Measurements from ENCODE around the gene SPATA45. TPM values are rescaled to one million over a fixed set of nuclear protein-coding genes. Genes with fewer than 3 reads are reported as not detected.

Gene SPATA45
- total RNA-seq, 2 experiments from 2014 or later = not detected

DNA sequence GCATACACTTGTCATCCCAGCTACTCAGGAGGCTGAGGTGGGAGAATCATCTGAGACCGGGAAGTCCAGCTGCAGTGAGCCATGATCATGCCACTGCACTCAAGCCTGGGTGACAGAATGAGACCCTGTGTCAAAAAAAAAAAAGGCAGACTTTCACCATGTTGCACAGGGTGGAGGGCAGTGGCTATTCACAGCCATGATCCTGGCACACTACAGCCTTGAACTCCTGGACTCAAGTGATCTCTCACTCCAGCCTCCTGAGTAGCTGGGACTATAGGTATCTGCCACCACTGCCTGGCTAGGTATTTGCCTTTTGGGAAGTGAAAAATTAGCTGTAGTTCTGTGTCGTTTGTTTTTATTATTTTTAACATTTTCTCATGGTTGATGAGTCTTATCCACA is 19.1 kb downstream of the SPATA45 start:
- Mint-ChIP-seq H3K4me3 (no peak overlapping the region), H3K36me3 (ENCODE audit: low read depth) (peaks cover 11% of the 10 kb centered on the region), H3K4me1 (ENCODE audit: low read depth) (no peaks in the 10 kb centered on the region), H3K27ac (no peak overlapping the region), H3K9me3 (peaks cover 17% of the 10 kb centered on the region), H3K27me3 (peaks cover 5% of the 10 kb centered on the region)
- DNase-seq (no peak), ATAC-seq (no peak)
- intact Hi-C loops (cut with micrococcal nuclease) = no loop called here
- TF ChIP-seq, protein P1, sequence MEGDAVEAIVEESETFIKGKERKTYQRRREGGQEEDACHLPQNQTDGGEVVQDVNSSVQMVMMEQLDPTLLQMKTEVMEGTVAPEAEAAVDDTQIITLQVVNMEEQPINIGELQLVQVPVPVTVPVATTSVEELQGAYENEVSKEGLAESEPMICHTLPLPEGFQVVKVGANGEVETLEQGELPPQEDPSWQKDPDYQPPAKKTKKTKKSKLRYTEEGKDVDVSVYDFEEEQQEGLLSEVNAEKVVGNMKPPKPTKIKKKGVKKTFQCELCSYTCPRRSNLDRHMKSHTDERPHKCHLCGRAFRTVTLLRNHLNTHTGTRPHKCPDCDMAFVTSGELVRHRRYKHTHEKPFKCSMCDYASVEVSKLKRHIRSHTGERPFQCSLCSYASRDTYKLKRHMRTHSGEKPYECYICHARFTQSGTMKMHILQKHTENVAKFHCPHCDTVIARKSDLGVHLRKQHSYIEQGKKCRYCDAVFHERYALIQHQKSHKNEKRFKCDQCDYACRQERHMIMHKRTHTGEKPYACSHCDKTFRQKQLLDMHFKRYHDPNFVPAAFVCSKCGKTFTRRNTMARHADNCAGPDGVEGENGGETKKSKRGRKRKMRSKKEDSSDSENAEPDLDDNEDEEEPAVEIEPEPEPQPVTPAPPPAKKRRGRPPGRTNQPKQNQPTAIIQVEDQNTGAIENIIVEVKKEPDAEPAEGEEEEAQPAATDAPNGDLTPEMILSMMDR (IDR thresholded peaks at IDR 0.05) = no peak
- CTCF ChIA-PET = interaction anchor here (1.0 to 1.4 kb wide), 2 partner anchors 162 to 166 kb away, joined by 3 read pairs; no protein-coding TSS in a partner anchor
- POLR2A ChIA-PET = no interaction called here

DNA sequence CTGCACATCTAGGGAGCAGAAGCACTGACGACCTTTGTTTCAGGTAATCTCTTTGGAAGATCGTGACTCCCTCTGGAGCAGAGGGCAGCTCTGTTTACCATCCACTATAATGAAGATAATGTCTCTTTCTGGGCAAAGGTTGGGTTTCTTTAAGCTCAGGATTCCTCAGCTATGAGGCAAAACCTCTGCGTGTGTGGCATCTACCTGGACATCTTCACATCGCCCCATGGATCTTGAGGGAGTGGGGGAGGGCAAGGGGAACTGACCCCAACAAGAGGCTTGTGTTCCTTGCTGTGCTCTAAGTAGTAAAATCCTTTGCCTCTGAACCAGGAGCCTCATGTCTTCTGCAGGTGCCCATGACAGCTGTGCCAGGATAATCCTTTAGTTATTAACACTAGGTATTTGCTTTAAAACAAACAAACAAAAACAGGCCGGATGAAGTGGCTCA is 19.6 kb downstream of the SPATA45 start:
- Mint-ChIP-seq H3K36me3 (ENCODE audit: low read depth) (peaks cover 11% of the 10 kb centered on the region), H3K27me3 (peaks cover 5% of the 10 kb centered on the region), H3K4me3 (no peak overlapping the region), H3K9me3 (peaks cover 17% of the 10 kb centered on the region), H3K27ac (no peak overlapping the region), H3K4me1 (ENCODE audit: low read depth) (no peaks in the 10 kb centered on the region)
- DNase-seq (no peak), ATAC-seq (no peak)
- intact Hi-C loops (cut with micrococcal nuclease) = no loop called here
- TF ChIP-seq, protein P1 (IDR thresholded peaks at IDR 0.05) = no peak
- POLR2A ChIA-PET = no interaction called here
- CTCF ChIA-PET = interaction anchor here (1.0 to 1.4 kb wide), 3 partner anchors 13 to 167 kb away, joined by 3 to 5 read pairs (median 3); no protein-coding TSS in a partner anchor

DNA sequence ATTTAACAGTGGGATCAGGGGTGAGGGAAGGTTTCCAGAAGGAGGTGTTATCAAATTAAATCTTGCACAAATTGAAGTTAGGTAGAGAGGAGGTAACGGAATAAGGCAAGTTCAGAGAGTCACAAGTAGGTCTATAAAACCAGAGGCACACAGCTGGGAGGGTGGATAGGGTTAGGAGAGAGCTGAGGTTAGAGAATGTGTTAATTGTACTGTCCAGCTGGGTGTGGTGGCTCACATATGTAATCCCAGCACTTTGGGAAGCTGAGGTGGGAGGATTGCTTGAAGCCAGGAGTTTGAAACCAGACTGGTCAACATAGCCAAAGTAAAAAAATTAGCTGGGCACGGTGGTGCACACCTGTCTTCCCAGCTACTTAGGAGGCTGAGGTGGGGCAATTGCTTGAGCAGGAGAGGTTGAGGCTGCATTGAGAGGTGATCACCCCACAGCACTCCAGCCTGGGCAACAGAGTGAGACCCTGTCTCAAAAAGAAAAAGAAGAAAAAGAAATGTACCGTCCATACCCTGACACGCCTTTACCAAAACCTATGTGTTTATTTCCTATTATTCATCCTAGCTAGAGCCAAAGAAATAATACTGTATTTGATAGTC is 20.2 kb downstream of the SPATA45 start:
- Mint-ChIP-seq H3K27me3 (peaks cover 5% of the 10 kb centered on the region), H3K4me1 (ENCODE audit: low read depth) (no peaks in the 10 kb centered on the region), H3K4me3 (no peak overlapping the region), H3K27ac (no peak overlapping the region), H3K9me3 (peaks cover 17% of the 10 kb centered on the region), H3K36me3 (ENCODE audit: low read depth) (peaks cover 11% of the 10 kb centered on the region)
- ATAC-seq (no peak), DNase-seq (no peak)
- ChIA-PET CTCF (interaction anchor here (1.2 to 1.4 kb wide), 2 partner anchors 12 to 167 kb away, joined by 3 to 5 read pairs; no protein-coding TSS in a partner anchor), POLR2A (no interaction called here)
- intact Hi-C loops (cut with micrococcal nuclease) = no loop called here
- TF ChIP-seq, protein P1 (IDR thresholded peaks at IDR 0.05) = no peak

DNA sequence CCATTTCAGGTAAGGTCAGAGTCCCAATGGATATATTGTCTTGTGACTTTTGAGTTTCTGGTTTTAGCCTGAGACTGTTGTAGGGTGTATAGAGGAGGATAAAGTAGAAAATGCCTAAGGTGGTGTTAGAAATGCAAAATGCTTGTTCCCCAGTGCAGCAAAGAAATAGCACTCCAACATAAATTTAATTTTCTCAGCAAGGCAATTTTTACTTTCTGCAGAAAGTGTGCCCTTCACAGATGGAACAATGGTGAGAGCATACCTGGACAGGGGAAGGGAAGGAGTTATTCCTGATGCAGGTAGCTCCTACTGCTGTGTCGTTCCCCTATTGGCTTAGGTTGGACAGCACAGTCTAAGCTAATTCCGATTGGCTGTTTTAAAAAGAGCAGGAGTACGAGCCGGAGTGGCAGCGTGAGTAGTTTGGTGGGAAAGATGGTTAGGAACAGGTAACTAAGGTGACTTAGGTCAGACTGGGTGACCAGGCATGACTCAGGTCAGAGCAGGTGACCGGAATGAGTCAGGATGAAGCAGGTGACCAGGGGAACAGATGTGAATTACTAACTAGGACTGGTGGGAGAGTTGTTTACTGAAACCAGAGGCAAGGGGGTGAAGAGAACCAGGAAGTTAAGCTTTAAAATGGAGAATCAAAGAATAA is 21.5 kb downstream of the SPATA45 start:
- no peak overlapping the region for H3K4me3 Mint-ChIP-seq
- no peak overlapping the region for H3K27ac Mint-ChIP-seq
- no peak for ATAC-seq
- H3K4me1 Mint-ChIP-seq (ENCODE audit: low read depth) = no peaks in the 10 kb centered on the region
- H3K36me3 Mint-ChIP-seq (ENCODE audit: low read depth) = peaks cover 11% of the 10 kb centered on the region
- H3K9me3 Mint-ChIP-seq = peaks cover 17% of the 10 kb centered on the region
- CTCF ChIA-PET = interaction anchor here (1.1 kb wide), 1 partner anchor 169 kb away, joined by 3 read pairs; no protein-coding TSS in a partner anchor
- intact Hi-C loops (cut with micrococcal nuclease) = no loop called here
- TF ChIP-seq, protein P1 (IDR thresholded peaks at IDR 0.05) = no peak
- H3K27me3 Mint-ChIP-seq = peaks cover 2% of the 10 kb centered on the region
- POLR2A ChIA-PET = no interaction called here
- DNase-seq = no peak

DNA sequence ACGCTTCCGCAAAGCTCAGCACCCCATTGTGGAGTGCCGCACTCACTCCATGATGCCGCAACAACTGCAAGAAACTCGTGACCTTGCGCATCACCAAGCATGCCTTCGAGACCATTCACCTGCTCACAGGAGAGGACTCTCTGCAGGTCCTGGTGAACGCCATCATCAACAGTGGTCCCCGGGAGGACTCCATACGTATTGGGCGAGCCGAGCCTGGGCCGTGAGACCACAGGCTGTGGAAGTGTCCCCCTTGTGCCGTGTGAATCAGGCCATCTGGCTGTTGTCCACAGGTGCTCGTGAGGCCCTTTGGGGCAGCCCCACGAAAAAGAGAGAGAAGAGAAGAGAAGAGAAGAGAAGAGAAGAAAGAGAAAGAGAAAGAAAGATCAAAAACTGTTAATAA is 23.2 kb downstream of the SPATA45 start:
- Mint-ChIP-seq H3K36me3 (ENCODE audit: low read depth) (peaks cover 11% of the 10 kb centered on the region), H3K9me3 (peaks cover 17% of the 10 kb centered on the region), H3K27ac (no peak overlapping the region), H3K4me3 (no peak overlapping the region), H3K27me3 (peaks cover 2% of the 10 kb centered on the region), H3K4me1 (ENCODE audit: low read depth) (peaks cover 5% of the 10 kb centered on the region)
- no peak for ATAC-seq
- TF ChIP-seq, protein P1 (IDR thresholded peaks at IDR 0.05) = no peak
- no peak for DNase-seq
- POLR2A ChIA-PET = no interaction called here
- intact Hi-C loops (cut with micrococcal nuclease) = no loop called here
- CTCF ChIA-PET = interaction anchor here (1.1 kb wide), 1 partner anchor 10 kb away, joined by 4 read pairs; no protein-coding TSS in a partner anchor
